HG03064 (cell line): ENCODE data around the gene GPD2.
"Not testable (repeated sequence)": the region's sequence is repeated elsewhere in the genome, so short reads cannot be mapped to it uniquely, and the experiment has no call there.

ENCODE experiments used
- ATAC-seq: cut with Tn5 transposase; IDR thresholded peaks from one replicate; pipeline ENCODE4 v1.9.1; 2021; ENCODE audit warnings: low read depth; ENCODE audit not compliant: unreplicated experiment

Gene GPD2

GRCh38 chr2:156473445-156473844, 37.3 kb downstream of the GPD2 start:
- ATAC-seq: no peak

GRCh38 chr2:156474401-156474800, 38.2 kb downstream of the GPD2 start:
- ATAC-seq: no peak

- ATAC-seq: peak; percentile 51
These were observed 40.1 kb downstream of the GPD2 start for GRCh38 chr2:156476021-156476849.

- ATAC-seq: peak; percentile 61
These were observed 40.6 kb downstream of the GPD2 start for GRCh38 chr2:156476850-156477206.

- ATAC-seq: no peak
These were observed 44.2 kb downstream of the GPD2 start for GRCh38 chr2:156480376-156480775.

- ATAC-seq: no peak
These were observed 45.1 kb downstream of the GPD2 start for GRCh38 chr2:156481312-156481711.

GRCh38 chr2:156483741-156484173, 47.6 kb downstream of the GPD2 start:
- no peak for ATAC-seq

- ATAC-seq: no peak
These were observed 50.0 kb downstream of the GPD2 start for GRCh38 chr2:156486147-156486546.

- no peak for ATAC-seq
These were observed 50.4 kb downstream of the GPD2 start for GRCh38 chr2:156486614-156487013.

GRCh38 chr2:156489195-156489594, 53.0 kb downstream of the GPD2 start:
- ATAC-seq: no peak

- no peak for ATAC-seq
These were observed 53.7 kb downstream of the GPD2 start for GRCh38 chr2:156489750-156490465.

- no peak for ATAC-seq
These were observed 54.3 kb downstream of the GPD2 start for GRCh38 chr2:156490466-156490840.

- no peak for ATAC-seq
These were observed 55.0 kb downstream of the GPD2 start for GRCh38 chr2:156491176-156491575.

- ATAC-seq: no peak
These were observed 56.8 kb downstream of the GPD2 start for GRCh38 chr2:156492979-156493378.

GRCh38 chr2:156495998-156496397, 59.8 kb downstream of the GPD2 start:
- not testable (repeated sequence) for ATAC-seq

- peak; percentile 64 for ATAC-seq
These were observed 69.5 kb downstream of the GPD2 start for GRCh38 chr2:156505696-156506095.

- ATAC-seq: no peak
These were observed 74.9 kb downstream of the GPD2 start for GRCh38 chr2:156511122-156511521.

- peak; percentile 51 for ATAC-seq
These were observed 75.6 kb downstream of the GPD2 start for GRCh38 chr2:156511803-156512202.

GRCh38 chr2:156512451-156512850, 76.3 kb downstream of the GPD2 start:
- peak; percentile 47 for ATAC-seq

GRCh38 chr2:156513219-156513618, 77.0 kb downstream of the GPD2 start:
- no peak for ATAC-seq

GRCh38 chr2:156517419-156517818, 81.2 kb downstream of the GPD2 start:
- ATAC-seq: peak; percentile 58

- ATAC-seq: no peak
These were observed 82.0 kb downstream of the GPD2 start for GRCh38 chr2:156518138-156518537.
